NOMO-1 (cell line): ENCODE data around the gene HS6ST2.

Experiments used
- DNase-seq, 2 experiments: peaks; one replicate each; lab custom pipeline; 2025; ENCODE audit not compliant: unreplicated experiment in 2 of 2; lab: John Stamatoyannopoulos, UW

HS6ST2 gene

DNA sequence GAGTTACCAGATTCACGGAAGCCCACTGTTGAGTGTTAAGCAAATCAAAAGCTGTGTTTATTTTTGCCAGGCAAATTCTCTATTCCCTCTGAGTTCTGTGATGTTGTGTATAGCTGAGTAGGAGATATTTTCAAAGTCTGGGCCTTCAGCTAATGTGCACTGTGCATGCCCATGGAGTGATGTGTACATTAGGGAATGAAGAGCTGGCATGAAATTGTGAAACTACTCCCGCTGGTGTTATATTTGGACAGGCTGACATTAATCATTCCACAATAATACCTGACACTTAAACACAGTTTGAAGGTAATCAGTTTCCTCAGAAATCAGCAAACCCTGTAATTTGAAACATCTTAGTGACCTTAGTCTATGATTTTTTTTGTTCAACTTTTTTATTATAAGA lies 381.5 kb downstream of the HS6ST2 start:
- no peak for DNase-seq
